ENCODE results near the gene ISYNA1. TPM values are rescaled to one million over a fixed set of nuclear protein-coding genes. Genes with fewer than 3 reads are reported as not detected.

ISYNA1 gene
- total RNA-seq, 2 donors from 2014 or later: 71.6 to 690 TPM

DNA sequence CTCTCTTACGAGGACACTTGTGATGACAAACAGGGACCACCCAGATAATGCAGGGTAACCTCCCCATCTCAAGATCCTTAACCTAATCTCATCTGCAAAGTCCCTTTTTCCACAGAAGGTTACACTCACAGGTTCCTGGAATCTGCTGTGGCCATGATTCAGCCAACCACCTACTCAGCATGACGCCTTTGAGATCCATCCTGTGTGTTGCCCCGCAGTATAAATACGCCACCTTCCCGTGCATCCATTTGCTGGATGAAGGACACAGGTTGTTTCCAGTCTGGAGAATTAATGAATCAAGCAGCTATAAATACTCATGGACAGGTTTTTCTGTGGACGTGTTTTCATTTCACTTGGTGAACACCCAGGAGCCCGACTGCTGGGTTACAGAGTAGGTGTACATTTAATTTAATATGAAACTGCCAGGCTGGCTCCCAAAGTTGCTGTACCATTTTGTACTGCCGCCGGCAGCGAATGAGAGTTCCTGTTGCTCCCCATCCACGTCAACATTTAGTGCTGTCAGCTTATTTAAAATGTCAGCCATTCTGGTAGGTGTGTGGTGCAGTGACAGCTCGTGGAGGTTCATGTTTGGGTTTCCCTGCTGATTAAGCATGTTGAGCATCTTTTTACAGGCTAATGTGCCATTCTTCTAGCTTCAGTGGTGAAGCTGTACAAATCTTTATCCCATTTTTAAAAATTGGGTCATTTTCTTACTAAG, 43.7 kb upstream of the ISYNA1 start:
- Histone ChIP-seq H3K27ac (no peak overlapping the region), H3K27me3 (replicated peaks; ENCODE audit: insufficient read depth) (no peaks in the 10 kb centered on the region), H3K9me3 (no peaks in the 10 kb centered on the region), H3K36me3 (no peaks in the 10 kb centered on the region), H3K4me3 (no peak overlapping the region), H3K4me1 (replicated peaks) (no peaks in the 10 kb centered on the region)
- WGBS: 95% methylated on average over 12 of the region's 12 CpGs
- no peak for DNase-seq (ENCODE audit: low spot score)
- intact Hi-C loops (cut with DNase I): no loop called here
- TF ChIP-seq POLR2A (IDR thresholded peaks at IDR 0.05) (no peak), POLR2AphosphoS5 (IDR thresholded peaks at IDR 0.05) (no peak)
- TF ChIP-seq, protein P1, sequence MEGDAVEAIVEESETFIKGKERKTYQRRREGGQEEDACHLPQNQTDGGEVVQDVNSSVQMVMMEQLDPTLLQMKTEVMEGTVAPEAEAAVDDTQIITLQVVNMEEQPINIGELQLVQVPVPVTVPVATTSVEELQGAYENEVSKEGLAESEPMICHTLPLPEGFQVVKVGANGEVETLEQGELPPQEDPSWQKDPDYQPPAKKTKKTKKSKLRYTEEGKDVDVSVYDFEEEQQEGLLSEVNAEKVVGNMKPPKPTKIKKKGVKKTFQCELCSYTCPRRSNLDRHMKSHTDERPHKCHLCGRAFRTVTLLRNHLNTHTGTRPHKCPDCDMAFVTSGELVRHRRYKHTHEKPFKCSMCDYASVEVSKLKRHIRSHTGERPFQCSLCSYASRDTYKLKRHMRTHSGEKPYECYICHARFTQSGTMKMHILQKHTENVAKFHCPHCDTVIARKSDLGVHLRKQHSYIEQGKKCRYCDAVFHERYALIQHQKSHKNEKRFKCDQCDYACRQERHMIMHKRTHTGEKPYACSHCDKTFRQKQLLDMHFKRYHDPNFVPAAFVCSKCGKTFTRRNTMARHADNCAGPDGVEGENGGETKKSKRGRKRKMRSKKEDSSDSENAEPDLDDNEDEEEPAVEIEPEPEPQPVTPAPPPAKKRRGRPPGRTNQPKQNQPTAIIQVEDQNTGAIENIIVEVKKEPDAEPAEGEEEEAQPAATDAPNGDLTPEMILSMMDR (IDR thresholded peaks at IDR 0.05): no peak

DNA sequence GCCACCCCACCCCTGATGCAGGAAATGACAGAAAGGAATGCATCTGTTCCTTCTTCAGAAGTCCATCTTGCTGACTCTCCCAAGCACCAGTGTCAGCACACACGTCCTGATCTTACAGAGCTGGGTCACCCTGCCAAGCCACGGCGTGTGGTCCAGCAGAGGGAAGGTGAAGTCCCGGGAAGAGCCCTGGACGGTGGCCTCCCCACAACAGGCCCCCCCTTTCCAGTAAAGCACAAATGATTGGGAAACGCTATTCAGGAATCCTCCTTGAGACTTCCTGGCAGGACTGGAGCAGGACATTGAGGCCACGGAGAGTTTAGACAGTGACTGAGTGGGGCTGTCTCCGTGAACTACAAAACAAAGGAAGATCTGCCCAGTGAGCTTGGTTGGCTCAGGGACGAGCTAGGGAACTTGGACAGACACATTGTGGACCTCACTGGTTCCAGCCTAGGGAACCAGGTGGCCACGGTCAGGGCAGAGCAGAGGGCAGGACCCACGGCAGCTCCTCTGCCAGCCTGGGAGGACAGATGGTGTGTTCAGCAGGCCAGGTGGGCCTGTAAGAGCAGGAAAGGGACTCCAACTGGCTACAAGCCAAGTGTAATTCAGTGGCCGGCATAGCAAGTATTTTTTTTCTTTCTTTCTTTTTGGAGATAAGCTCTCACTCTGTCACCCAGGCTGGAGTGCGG, 42.2 kb upstream of the ISYNA1 start:
- DNase-seq (ENCODE audit: low spot score): no peak
- Histone ChIP-seq H3K27ac (peak overlapping the region; percentile 57 to 58), H3K4me3 (no peak overlapping the region), H3K36me3 (no peaks in the 10 kb centered on the region), H3K4me1 (replicated peaks) (no peaks in the 10 kb centered on the region), H3K27me3 (replicated peaks; ENCODE audit: insufficient read depth) (no peaks in the 10 kb centered on the region), H3K9me3 (no peaks in the 10 kb centered on the region)
- TF ChIP-seq POLR2A (IDR thresholded peaks at IDR 0.05) (no peak), POLR2AphosphoS5 (IDR thresholded peaks at IDR 0.05) (peak; percentile 60)
- TF ChIP-seq, protein P1 (IDR thresholded peaks at IDR 0.05): no peak
- intact Hi-C loops (cut with DNase I): no loop called here
- 29% methylated on average over 13 of the region's 13 CpGs for WGBS

DNA sequence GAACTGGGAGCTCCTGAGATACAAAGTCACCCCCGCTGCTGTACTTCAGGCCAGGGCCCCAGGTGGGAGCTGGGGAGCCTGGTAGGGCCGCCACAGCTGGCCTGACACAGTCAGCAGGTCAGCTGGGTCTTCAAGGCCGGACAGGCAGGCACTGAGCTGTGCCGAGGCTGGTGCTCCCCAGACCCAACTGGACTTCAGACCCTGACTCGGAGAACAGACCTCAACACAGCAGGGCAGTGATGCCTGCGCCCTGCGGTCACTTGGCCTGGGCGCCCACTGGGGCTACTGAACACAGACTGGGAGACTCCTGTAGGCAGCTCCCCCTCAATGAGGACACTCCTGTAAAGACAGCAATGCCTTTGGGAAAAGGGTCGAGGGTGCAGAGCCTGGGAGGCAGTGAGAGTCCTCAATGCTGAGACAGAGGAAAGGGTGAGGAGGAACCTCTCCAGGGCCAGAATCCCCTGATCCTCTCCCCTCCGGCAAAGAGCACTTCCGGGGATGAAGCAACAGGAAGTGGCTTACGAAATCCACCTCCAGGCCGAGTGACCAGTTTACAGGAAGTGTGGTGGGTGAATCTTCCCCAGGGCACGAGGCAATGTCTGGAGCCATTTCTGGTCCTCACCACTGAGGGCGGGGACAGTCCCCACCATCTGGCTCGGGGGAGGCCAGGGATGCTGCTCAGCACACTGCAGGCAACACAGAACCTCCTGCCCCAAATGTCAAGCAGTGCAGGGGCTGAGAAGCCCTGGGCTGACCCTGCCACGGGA, 40.8 kb upstream of the ISYNA1 start:
- H3K9me3 ChIP-seq: no peaks in the 10 kb centered on the region
- no peak overlapping the region for H3K4me3 ChIP-seq
- WGBS: 73% methylated on average over 17 of the region's 17 CpGs
- no peak for DNase-seq (ENCODE audit: low spot score)
- intact Hi-C loops (cut with DNase I): no loop called here
- H3K36me3 ChIP-seq: no peaks in the 10 kb centered on the region
- peak overlapping the region in 1 of 2 donors; percentile 57 for H3K27ac ChIP-seq
- no peaks in the 10 kb centered on the region for H3K4me1 ChIP-seq (replicated peaks)
- no peaks in the 10 kb centered on the region for H3K27me3 ChIP-seq (replicated peaks; ENCODE audit: insufficient read depth)
- TF ChIP-seq, protein P1 (IDR thresholded peaks at IDR 0.05): no peak
- peak; percentile 41 for TF ChIP-seq POLR2AphosphoS5 (IDR thresholded peaks at IDR 0.05)

DNA sequence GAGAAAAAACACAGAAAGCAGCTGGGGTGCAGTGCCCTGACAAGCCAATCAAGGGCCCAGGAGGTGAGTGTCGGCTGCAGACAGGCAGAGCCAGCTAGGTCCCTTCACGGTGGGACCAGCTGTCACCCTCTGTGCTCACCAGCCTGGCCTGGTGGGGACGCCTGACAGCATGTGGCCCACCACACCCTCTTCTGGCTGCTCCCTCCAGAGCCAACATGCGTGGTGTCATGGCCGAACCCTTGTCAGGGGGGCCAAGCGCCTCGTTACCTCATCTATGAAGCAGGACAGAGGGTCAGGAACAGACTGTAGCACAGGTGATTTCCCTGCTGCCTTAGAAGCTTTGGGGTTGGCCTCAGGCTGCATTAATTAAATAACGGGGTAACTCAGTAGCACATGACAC, 40.0 kb upstream of the ISYNA1 start:
- no peak overlapping the region for H3K4me3 ChIP-seq
- no peaks in the 10 kb centered on the region for H3K36me3 ChIP-seq
- intact Hi-C loops (cut with DNase I): no loop called here
- 82% methylated on average over 8 of the region's 8 CpGs for WGBS
- H3K27ac ChIP-seq: peak overlapping the region in 1 of 2 donors; percentile 57
- TF ChIP-seq POLR2A (IDR thresholded peaks at IDR 0.05) (no peak), POLR2AphosphoS5 (IDR thresholded peaks at IDR 0.05) (no peak)
- TF ChIP-seq, protein P1 (IDR thresholded peaks at IDR 0.05): no peak
- H3K9me3 ChIP-seq: no peaks in the 10 kb centered on the region
- no peak for DNase-seq (ENCODE audit: low spot score)
- no peaks in the 10 kb centered on the region for H3K27me3 ChIP-seq (replicated peaks; ENCODE audit: insufficient read depth)
- no peaks in the 10 kb centered on the region for H3K4me1 ChIP-seq (replicated peaks)

Data from prostate gland (tissue), 2 donors.